Calu3 (cell line): ENCODE measurements around the gene CDCA7L. TPM values are rescaled to one million over a fixed set of nuclear protein-coding genes. Genes with fewer than 3 reads are reported as not detected.

Source experiments
- Bru-seq: library from RNA; stranded (reverse); fragments of 400-500 nt; gene quantifications from one replicate; lab custom pipeline; 2021; lab: Mats Ljungman, UMichigan
- BruChase-seq, 2 experiments: library from RNA; stranded (reverse); fragments of 400-500 nt; gene quantifications; one replicate each; lab custom pipeline; 2021; lab: Mats Ljungman, UMichigan
- BruUV-seq: library from RNA; stranded (reverse); fragments of 400-500 nt; replicated peaks from 2 replicates; lab custom pipeline; 2021; lab: Mats Ljungman, UMichigan
- CTCF ChIA-PET: fragments of 300-600 bp; sonication (Branson Sonifier 250); formaldehyde crosslinking; loops from one replicate; lab custom pipeline; 2022; ENCODE audit warnings: antibody characterized with exemption; lab: Charles Lee
- DNase-seq: peaks from one replicate; pipeline ENCODE4 v3.0.0; 2022
- H3K27ac Mint-ChIP-seq: one replicate; pipeline ENCODE4 v1.8.0; 2022; ENCODE audit warnings: mixed read lengths; ENCODE audit not compliant: unreplicated experiment
- H3K27me3 Mint-ChIP-seq: one replicate; pipeline ENCODE4 v1.8.0; 2022; ENCODE audit warnings: mixed read lengths; ENCODE audit not compliant: unreplicated experiment
- H3K36me3 Mint-ChIP-seq: one replicate; pipeline ENCODE4 v1.8.0; 2022; ENCODE audit warnings: mild to moderate bottlenecking, moderate library complexity, mixed read lengths; ENCODE audit not compliant: insufficient read depth, unreplicated experiment
- H3K4me1 Mint-ChIP-seq: one replicate; pipeline ENCODE4 v1.8.0; 2022; ENCODE audit warnings: mild to moderate bottlenecking, low read depth, mixed read lengths; ENCODE audit not compliant: unreplicated experiment
- H3K4me3 Mint-ChIP-seq: one replicate; pipeline ENCODE4 v1.8.0; 2022; ENCODE audit warnings: mild to moderate bottlenecking, low read depth, moderate library complexity, mixed read lengths; ENCODE audit not compliant: unreplicated experiment
- H3K9me3 Mint-ChIP-seq: one replicate; pipeline ENCODE4 v1.8.0; 2022; ENCODE audit warnings: low read depth, mixed read lengths; ENCODE audit not compliant: unreplicated experiment
- CTCF ChIP-seq: fragments of 200-600 bp; IDR thresholded peaks from one replicate; pipeline ENCODE4 v1.8.0; 2022; ENCODE audit warnings: antibody characterized with exemption; ENCODE audit not compliant: unreplicated experiment
- intact Hi-C: fragments of 100-400 bp; cut with micrococcal nuclease; formaldehyde crosslinking; loops from one replicate; pipeline ENCODE4 v1.10.0; 2022; ENCODE audit not compliant: unreplicated experiment
- long read RNA-seq: library from polyadenylated mRNA; stranded (forward); transcript quantifications from one replicate; pipeline ENCODE4 v2.0.0, GENCODE V29; 2022
- total RNA-seq: library from RNA; stranded (reverse); gene quantifications from 2 replicates; pipeline ENCODE4 v1.2.3, GENCODE V29; 2022

Gene CDCA7L
- total RNA-seq = 71.8 and 76.3 TPM in 2 replicates
- percentile 87 among the genes with signal in this experiment for Bru-seq, nascent RNA
- BruChase-seq, experiment 1, labeled RNA remaining after a 6-hour chase = percentile 76 among the genes with signal in this experiment
- percentile 75 among the genes with signal in this experiment for BruChase-seq, experiment 2, labeled RNA remaining after a 2-hour chase
- long read RNA-seq, transcript CDCA7L-202 (9 exons, 1,830 nt) = minor isoform, 10 of 103 reads
- long read RNA-seq, transcript CDCA7L-203 (10 exons, 3,066 nt) = major isoform, 56 of 103 reads
- long read RNA-seq, partial matches to known transcripts = 5 of 103 reads
- long read RNA-seq, other reads (novel, unspliced or antisense) = 31 of 103 reads

GRCh38 chr7:21945454-21946221, at the start of gene CDCA7L:
Gene CDCA7L (minus strand): TSS chr7:21945899. CDS start chr7:21945804, 95 bp downstream.
- Mint-ChIP-seq H3K4me1 (peaks cover 33% of the 10 kb centered on the region), H3K36me3 (peaks cover 22% of the 10 kb centered on the region), H3K9me3 (no peaks in the 10 kb centered on the region), H3K27me3 (peaks cover 11% of the 10 kb centered on the region), H3K4me3 (peak within 1 kb of the TSS; percentile 95), H3K27ac (peak within 1 kb of the TSS; percentile 97)
- BruUV-seq = no TSS peak
- CTCF ChIA-PET = interaction anchor here (0.6 to 3.1 kb wide), 8 partner anchors 18 to 1225 kb away, joined by 3 to 11 read pairs (median 4); no protein-coding TSS in a partner anchor
- peak; percentile 88 for DNase-seq
- TF ChIP-seq CTCF = peak; percentile 31
- intact Hi-C loops = loop anchor here (1.0 kb wide), 1 partner anchor 56 kb away; no protein-coding TSS in a partner anchor

- no TSS peak for BruUV-seq
- H3K27me3 Mint-ChIP-seq = peaks cover 12% of the 10 kb centered on the region
- intact Hi-C loops = no loop called here
Measured at GRCh38 chr7:21986096-21986495, 40.4 kb upstream of the CDCA7L start.

GRCh38 chr7:21984042-21984441, 38.3 kb upstream of the CDCA7L start:
- DNase-seq = no peak
- CTCF ChIA-PET = interaction anchor here (1.4 kb wide), 1 partner anchor 10 kb away, joined by 3 read pairs; no protein-coding TSS in a partner anchor
- Mint-ChIP-seq H3K4me1 (no peaks in the 10 kb centered on the region), H3K9me3 (no peaks in the 10 kb centered on the region), H3K27ac (no peak overlapping the region), H3K4me3 (no peak overlapping the region), H3K27me3 (no peaks in the 10 kb centered on the region), H3K36me3 (no peaks in the 10 kb centered on the region)
- BruUV-seq = no TSS peak
- intact Hi-C loops = no loop called here
- no peak for TF ChIP-seq CTCF

More at GRCh38 chr7:21986096-21986495, 40.4 kb upstream of the CDCA7L start:
- H3K4me1 Mint-ChIP-seq = no peaks in the 10 kb centered on the region
- no peaks in the 10 kb centered on the region for H3K36me3 Mint-ChIP-seq
- DNase-seq = no peak
- H3K27ac Mint-ChIP-seq = no peak overlapping the region
- no peak overlapping the region for H3K4me3 Mint-ChIP-seq
- TF ChIP-seq CTCF = no peak
- H3K9me3 Mint-ChIP-seq = no peaks in the 10 kb centered on the region
- CTCF ChIA-PET = no interaction called here

GRCh38 chr7:21983056-21983455, 37.4 kb upstream of the CDCA7L start:
- no peaks in the 10 kb centered on the region for H3K36me3 Mint-ChIP-seq
- BruUV-seq = no TSS peak
- CTCF ChIA-PET = interaction anchor here (0.7 to 1.4 kb wide), 2 partner anchors 9 to 104 kb away, joined by 3 read pairs; no protein-coding TSS in a partner anchor

More at GRCh38 chr7:21983056-21983455, 37.4 kb upstream of the CDCA7L start:
- no peak for DNase-seq
- TF ChIP-seq CTCF = no peak
- H3K9me3 Mint-ChIP-seq = no peaks in the 10 kb centered on the region
- intact Hi-C loops = no loop called here
- H3K27ac Mint-ChIP-seq = no peak overlapping the region
- no peaks in the 10 kb centered on the region for H3K4me1 Mint-ChIP-seq
- no peaks in the 10 kb centered on the region for H3K27me3 Mint-ChIP-seq
- no peak overlapping the region for H3K4me3 Mint-ChIP-seq
